Fibroblast of the aortic adventitia (primary cell): Measurements from ENCODE around the gene TMPRSS3. TPM values are rescaled to one million over a fixed set of nuclear protein-coding genes. Genes with fewer than 3 reads are reported as not detected.

ENCODE experiments used
- DNase-seq: peaks from one replicate; pipeline ENCODE4 v3.0.0-alpha.2; 2010; ENCODE audit warnings: low read depth
- H3K4me3 ChIP-seq: 2 replicates; pipeline ENCODE4 v1.5.1; 2011; ENCODE audit warnings: low read depth, mild to moderate bottlenecking, control low read depth, low read length, moderate library complexity
- total RNA-seq: library from RNA; depleted of rRNA; stranded (reverse); fragments of >200 nt; gene quantifications from 2 replicates; pipeline ENCODE4 v1.2.3, GENCODE V29; 2012; ENCODE audit warnings: low replicate concordance
- TF ChIP-seq, protein P1 (sequence below): IDR thresholded peaks from 2 replicates; pipeline ENCODE4 v1.5.1; 2011; ENCODE audit warnings: mild to moderate bottlenecking, low read length, control low read depth, inconsistent platforms; ENCODE audit not compliant: insufficient read depth

The TMPRSS3 gene
- total RNA-seq, 1 donor, result not detected

DNA sequence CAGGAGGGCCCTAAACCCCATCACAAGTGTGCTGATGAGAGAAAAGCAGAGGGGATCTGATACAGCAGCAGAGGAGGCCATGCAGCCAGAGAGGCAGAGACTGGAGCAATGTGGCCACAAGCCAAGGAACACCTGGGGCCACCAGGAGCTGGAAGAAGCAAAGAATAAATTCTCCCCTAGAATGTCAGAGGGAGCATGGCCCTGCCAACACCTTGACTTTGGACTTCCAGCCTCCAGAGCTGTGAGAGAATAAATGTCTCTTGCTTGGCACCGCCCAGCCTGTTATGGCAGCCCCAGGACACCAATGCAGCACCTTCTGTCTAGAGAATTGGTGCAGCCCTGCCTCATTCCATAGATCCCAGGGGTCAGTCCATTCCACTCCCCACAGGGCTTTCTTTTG, 33.2 kb upstream of the TMPRSS3 start:
- DNase-seq, result no peak
- TF ChIP-seq, protein P1, sequence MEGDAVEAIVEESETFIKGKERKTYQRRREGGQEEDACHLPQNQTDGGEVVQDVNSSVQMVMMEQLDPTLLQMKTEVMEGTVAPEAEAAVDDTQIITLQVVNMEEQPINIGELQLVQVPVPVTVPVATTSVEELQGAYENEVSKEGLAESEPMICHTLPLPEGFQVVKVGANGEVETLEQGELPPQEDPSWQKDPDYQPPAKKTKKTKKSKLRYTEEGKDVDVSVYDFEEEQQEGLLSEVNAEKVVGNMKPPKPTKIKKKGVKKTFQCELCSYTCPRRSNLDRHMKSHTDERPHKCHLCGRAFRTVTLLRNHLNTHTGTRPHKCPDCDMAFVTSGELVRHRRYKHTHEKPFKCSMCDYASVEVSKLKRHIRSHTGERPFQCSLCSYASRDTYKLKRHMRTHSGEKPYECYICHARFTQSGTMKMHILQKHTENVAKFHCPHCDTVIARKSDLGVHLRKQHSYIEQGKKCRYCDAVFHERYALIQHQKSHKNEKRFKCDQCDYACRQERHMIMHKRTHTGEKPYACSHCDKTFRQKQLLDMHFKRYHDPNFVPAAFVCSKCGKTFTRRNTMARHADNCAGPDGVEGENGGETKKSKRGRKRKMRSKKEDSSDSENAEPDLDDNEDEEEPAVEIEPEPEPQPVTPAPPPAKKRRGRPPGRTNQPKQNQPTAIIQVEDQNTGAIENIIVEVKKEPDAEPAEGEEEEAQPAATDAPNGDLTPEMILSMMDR, result no peak
- no peak overlapping the region for H3K4me3 ChIP-seq

DNA sequence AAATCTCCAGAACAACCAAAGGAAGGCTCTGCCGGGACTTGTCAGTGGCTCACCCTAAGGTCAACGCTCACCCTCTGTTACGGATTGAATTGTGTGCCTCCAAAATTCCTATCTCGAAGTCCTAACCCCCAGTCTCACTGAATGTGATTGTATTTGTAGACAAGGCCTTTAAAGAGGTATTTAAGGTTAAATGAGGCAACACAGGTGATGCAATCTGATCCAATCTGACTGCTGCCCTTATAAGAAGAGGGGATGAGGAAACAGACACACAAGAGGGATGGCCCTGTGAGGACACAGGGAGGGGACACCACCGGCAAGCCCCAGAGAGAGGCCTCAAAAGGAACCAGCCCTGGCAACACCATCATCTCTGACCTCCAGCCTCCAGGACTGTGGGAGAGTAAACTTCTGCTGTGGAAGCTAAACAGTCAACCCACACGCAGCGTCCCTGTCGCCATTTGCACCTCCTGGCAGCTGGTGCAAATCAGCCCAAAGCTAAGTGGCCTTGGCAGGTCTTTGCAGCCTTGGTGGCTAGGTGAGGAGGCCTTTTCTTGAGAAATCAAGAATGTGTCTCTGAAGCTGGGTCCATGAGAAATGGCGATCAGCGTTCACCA, 32.1 kb upstream of the TMPRSS3 start:
- TF ChIP-seq, protein P1, result no peak
- DNase-seq, result no peak
- H3K4me3 ChIP-seq, result no peak overlapping the region

DNA sequence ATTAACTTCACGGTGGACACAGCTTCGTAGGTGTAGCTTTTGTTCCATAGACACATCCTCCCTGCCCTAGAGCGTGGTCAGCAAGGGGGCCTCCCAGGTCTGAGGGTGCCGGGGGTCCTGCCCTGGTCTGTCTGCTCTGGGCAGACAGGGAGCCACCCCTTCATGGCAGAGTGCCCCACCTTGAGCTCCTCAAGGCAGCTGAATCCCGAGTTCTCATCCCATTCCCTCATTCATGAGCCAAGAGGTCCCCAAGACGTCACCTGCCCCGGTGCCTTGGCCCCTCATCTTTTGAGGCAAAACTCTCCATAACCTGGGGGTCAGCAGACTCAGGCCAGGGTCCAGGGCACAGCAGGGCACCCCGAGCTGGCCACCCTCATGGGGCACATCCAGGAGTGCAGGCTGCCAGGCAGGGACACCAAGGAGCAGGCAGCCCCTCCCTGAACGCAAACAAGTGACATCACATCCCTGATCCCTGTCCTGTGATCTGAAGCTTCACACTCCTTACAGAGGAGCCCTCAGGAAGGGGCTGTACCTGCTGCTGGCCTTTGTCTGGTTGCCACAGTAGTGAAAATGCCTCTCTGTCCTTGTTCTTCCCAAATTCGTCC, 31.1 kb upstream of the TMPRSS3 start:
- DNase-seq, result no peak
- TF ChIP-seq, protein P1, result no peak
- no peak overlapping the region for H3K4me3 ChIP-seq

DNA sequence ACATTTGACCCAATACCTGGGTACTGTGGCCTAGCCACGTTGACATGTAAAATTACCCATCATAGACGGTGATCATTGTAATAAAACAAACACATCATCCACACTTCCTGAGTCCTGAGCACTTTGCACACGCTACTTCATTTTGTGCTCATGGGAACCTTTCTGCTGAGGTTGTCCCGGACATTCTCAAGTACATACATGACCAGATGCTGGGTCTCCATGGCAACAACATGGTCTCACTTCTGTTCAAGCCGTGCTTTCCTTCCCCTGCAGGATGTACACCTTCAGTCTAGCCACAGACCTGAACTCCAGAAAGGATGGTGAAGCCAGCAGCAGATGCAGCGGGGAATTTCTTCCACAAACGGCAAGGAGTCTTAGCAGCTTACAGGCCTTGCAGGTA, 30.6 kb upstream of the TMPRSS3 start:
- no peak for DNase-seq
- no peak overlapping the region for H3K4me3 ChIP-seq
- TF ChIP-seq, protein P1, result no peak

DNA sequence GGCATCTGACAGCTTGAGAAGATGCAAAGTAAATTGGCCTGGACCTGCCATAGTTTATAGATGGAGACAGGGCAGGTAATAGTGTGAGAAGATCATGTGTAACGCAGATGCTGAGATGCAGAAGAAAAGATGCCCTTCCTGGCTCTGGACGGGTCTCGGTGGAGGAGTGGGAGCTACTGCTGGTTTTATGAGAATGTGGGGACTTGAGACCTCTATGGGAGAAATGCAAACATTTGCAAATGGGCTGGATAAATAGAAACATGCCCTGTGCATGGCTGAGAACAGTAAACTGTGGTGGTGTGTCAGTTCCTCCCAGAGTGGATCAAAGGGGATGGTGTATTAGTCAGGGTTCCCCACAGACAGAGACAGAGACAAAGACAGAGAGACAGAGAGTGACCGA, 29.7 kb upstream of the TMPRSS3 start:
- no peak overlapping the region for H3K4me3 ChIP-seq
- TF ChIP-seq, protein P1, result no peak
- no peak for DNase-seq

DNA sequence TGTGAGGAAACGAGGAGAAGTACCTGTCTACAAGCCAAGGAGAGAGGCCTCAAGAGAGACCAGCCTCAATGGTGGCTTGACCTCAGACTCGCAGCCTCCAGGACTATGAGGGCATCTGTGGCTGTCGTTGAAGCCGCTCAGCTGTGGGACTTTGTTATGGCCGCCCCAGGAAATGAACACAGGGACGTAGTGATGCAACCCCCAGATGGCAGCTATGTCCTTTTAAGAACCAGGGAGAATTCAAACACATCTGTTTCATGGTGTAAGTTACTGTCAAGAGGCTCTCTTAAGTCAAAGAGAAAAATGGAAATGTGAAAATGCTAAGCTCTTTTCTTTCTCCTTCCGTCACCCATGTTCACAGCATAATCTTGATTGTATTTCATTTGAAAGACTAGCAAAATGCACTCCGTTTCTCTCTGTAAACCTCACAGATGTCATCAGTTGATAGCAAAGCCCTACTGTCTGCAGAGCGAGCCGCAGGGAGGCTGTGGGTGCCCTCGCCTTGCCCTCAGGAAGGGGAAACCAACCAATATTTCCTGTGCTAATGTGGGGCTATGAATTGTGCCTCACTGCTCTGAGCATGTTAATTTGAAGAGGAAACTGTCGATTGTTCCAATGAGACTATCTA, 29.2 kb upstream of the TMPRSS3 start:
- DNase-seq, result no peak
- TF ChIP-seq, protein P1, result no peak
- H3K4me3 ChIP-seq, result no peak overlapping the region
